Measurements from ENCODE around the gene SUSD4. TPM values are rescaled to one million over a fixed set of nuclear protein-coding genes. Genes with fewer than 3 reads are reported as not detected.
"Not testable (repeated sequence)": the region's sequence is repeated elsewhere in the genome, so short reads cannot be mapped to it uniquely, and the experiment has no call there.

SUSD4 gene
- total RNA-seq, 2 experiments from 2014 or later = not detected

GRCh38 chr1:223304931-223305330, 59.0 kb downstream of the SUSD4 start:
- CTCF ChIA-PET = no interaction called here
- POLR2A ChIA-PET = no interaction called here

GRCh38 chr1:223301371-223301770, 62.6 kb downstream of the SUSD4 start:
- CTCF ChIA-PET = no interaction called here
- POLR2A ChIA-PET = no interaction called here

- CTCF ChIA-PET = no interaction called here
- POLR2A ChIA-PET = no interaction called here
These were observed 64.4 kb downstream of the SUSD4 start for GRCh38 chr1:223299553-223299952.

GRCh38 chr1:223298701-223299100, 65.3 kb downstream of the SUSD4 start:
- CTCF ChIA-PET = no interaction called here
- POLR2A ChIA-PET = no interaction called here

- CTCF ChIA-PET = no interaction called here
- POLR2A ChIA-PET = no interaction called here
These were observed 66.2 kb downstream of the SUSD4 start for GRCh38 chr1:223297800-223298199.

- ChIA-PET CTCF (no interaction called here), POLR2A (no interaction called here)
These were observed 72.2 kb downstream of the SUSD4 start for GRCh38 chr1:223291796-223292195.

GRCh38 chr1:223290397-223290796, 73.6 kb downstream of the SUSD4 start:
- ChIA-PET POLR2A (no interaction called here), CTCF (no interaction called here)

GRCh38 chr1:223289621-223290020, 74.4 kb downstream of the SUSD4 start:
- ChIA-PET CTCF (no interaction called here), POLR2A (no interaction called here)

- ChIA-PET POLR2A (no interaction called here), CTCF (no interaction called here)
These were observed 75.2 kb downstream of the SUSD4 start for GRCh38 chr1:223288826-223289225.

- POLR2A ChIA-PET = no interaction called here
- CTCF ChIA-PET = no interaction called here
These were observed 78.5 kb downstream of the SUSD4 start for GRCh38 chr1:223285452-223285851.

- POLR2A ChIA-PET, CTCF ChIA-PET: not testable (repeated sequence)
These were observed 80.3 kb downstream of the SUSD4 start for GRCh38 chr1:223283697-223284096.

- CTCF ChIA-PET, POLR2A ChIA-PET: not testable (repeated sequence)
These were observed 85.7 kb downstream of the SUSD4 start for GRCh38 chr1:223278311-223278710.

- CTCF ChIA-PET = no interaction called here
- POLR2A ChIA-PET = no interaction called here
These were observed 87.9 kb downstream of the SUSD4 start for GRCh38 chr1:223276029-223276428.

- POLR2A ChIA-PET = no interaction called here
- CTCF ChIA-PET = no interaction called here
These were observed 90.5 kb downstream of the SUSD4 start for GRCh38 chr1:223273511-223273910.

GRCh38 chr1:223271085-223271781, 92.7 kb downstream of the SUSD4 start:
- ChIA-PET POLR2A (no interaction called here), CTCF (no interaction called here)

GRCh38 chr1:223270155-223270554, 93.8 kb downstream of the SUSD4 start:
- CTCF ChIA-PET = no interaction called here
- POLR2A ChIA-PET = no interaction called here

GRCh38 chr1:223269006-223269405, 95.0 kb downstream of the SUSD4 start:
- CTCF ChIA-PET = no interaction called here
- POLR2A ChIA-PET = no interaction called here

- POLR2A ChIA-PET = no interaction called here
- CTCF ChIA-PET = no interaction called here
These were observed 97.3 kb downstream of the SUSD4 start for GRCh38 chr1:223266632-223267172.

- POLR2A ChIA-PET = no interaction called here
- CTCF ChIA-PET = no interaction called here
These were observed 98.7 kb downstream of the SUSD4 start for GRCh38 chr1:223264983-223265908.

GRCh38 chr1:223264529-223264928, 99.4 kb downstream of the SUSD4 start:
- ChIA-PET CTCF (no interaction called here), POLR2A (no interaction called here)

GRCh38 chr1:223261914-223262313, 102.1 kb downstream of the SUSD4 start:
- CTCF ChIA-PET = no interaction called here
- POLR2A ChIA-PET = no interaction called here
